ENCODE measurements around the gene TOR4A.
"Not testable (repeated sequence)": the region's sequence is repeated elsewhere in the genome, so short reads cannot be mapped to it uniquely, and the experiment has no call there.

Gene TOR4A

DNA sequence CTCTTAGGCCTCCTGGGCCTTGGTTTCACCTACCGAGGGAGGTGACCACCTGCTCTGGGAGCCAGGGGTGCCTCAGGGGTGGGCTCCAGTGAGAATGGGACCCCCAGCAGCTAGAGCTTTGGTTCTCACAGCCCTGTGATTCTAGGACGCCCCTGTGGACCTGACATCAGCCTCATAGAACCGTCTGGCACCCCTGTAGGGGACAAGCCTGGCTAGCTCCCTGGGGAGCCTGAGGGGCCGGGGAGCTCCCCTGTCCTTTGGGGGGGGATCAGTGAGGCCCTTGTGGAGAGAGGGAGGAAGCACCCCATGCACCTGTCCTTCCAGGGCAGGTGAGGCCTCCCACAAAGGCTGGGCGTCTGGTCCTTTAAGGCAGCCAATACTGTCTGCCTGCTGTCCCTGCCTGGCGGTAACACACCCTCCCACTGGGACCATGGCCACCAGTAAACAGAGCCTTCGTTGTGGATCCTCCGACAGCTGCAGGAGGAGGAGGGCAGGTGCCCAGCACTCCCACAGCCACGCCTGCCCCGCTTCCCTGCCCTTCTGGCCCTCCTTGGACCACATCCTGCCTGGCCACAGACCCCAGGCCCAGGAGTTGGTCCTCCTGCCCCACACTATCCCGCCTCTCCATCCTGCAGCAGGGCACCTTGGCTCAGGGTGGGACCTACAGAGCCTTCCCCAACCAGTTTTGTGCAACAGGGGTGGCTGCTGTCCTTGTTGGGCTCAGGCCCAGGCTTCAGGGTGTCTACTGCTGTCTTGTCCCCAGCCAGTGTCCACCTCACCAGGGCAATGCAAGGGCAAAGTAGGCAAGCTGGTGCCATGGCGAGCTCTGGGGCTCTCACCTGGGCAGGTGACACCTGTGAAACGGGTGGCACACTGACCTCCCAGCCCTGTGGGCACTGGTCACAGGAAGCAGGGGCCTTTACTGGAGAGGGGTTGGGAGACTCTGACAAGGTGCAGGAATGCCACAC is 39.5 kb upstream of the TOR4A start:
- DNase-seq (ENCODE audit: low read depth in 2 of 2), result no peak

- DNase-seq (ENCODE audit: low read depth in 2 of 2), result not testable (repeated sequence)
Measured at GRCh38 chr9:137239541-137240200, 37.9 kb upstream of the TOR4A start.

DNA sequence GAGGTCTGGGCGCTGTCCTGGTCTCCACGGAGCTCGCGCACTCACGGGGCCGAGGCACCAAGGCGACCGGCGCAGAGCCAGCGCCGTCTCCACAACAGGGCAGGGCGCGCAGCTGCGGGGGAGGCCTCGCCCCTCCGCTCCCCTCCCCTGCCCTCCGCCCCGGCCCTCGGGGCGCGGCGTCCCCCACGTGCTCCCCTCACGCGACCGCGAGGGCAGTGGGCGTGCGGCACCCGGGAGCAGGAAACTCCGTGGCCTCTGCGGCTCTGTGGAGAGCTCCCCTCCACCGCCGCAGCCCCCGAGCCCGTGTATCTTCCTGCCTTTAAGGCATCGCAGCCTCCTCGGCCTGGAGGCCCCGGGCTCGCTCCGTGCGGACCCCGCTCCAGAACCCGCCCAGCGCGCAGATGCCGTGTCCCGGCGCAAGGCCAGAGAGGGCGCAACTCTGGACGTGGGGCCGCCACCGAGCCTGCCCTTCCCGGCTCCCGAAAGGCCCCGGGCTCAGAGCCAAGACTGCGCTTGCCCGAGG is 37.1 kb upstream of the TOR4A start:
- no peak for DNase-seq (ENCODE audit: low read depth in 2 of 2)

GRCh38 chr9:137240841-137241489 is 36.6 kb upstream of the TOR4A start, which contains the start of gene TUBB4B:
Gene TUBB4B, plus strand, starts transcription at chr9:137241287. Its CDS starts 74 bp downstream, at chr9:137241361.
- peak; percentile 100 for DNase-seq (ENCODE audit: low read depth in 2 of 2)

GRCh38 chr9:137241490-137242268 is 35.8 kb upstream of the TOR4A start:
- no peak for DNase-seq (ENCODE audit: low read depth in 2 of 2)

DNA sequence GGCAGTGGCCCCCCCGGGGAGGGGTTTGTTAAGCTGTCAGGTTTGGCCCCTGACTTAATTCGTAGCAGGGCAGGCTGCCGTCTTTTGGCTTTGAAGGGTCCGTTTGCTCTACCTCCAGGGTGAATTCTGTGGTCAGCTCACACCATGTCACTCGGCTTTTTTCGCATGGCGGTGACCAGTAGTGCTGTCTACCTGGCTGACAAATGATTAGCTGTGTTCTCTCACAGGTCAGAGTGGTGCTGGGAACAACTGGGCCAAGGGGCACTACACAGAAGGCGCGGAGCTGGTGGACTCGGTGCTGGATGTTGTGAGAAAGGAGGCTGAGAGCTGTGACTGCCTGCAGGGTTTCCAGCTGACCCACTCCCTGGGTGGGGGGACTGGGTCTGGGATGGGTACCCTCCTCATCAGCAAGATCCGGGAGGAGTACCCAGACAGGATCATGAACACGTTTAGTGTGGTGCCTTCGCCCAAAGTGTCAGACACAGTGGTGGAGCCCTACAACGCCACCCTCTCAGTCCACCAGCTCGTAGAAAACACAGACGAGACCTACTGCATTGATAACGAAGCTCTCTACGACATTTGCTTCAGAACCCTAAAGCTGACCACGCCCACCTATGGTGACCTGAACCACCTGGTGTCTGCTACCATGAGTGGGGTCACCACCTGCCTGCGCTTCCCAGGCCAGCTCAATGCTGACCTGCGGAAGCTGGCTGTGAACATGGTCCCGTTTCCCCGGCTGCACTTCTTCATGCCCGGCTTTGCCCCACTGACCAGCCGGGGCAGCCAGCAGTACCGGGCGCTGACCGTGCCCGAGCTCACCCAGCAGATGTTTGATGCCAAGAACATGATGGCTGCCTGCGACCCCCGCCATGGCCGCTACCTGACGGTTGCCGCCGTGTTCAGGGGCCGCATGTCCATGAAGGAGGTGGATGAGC is 35.0 kb upstream of the TOR4A start:
- DNase-seq (ENCODE audit: low read depth in 2 of 2), result no peak

DNA sequence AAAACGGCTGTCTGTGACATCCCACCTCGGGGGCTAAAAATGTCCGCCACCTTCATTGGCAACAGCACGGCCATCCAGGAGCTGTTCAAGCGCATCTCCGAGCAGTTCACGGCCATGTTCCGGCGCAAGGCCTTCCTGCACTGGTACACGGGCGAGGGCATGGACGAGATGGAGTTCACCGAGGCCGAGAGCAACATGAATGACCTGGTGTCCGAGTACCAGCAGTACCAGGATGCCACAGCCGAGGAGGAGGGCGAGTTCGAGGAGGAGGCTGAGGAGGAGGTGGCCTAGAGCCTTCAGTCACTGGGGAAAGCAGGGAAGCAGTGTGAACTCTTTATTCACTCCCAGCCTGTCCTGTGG is 34.3 kb upstream of the TOR4A start:
- not testable (repeated sequence) for DNase-seq (ENCODE audit: low read depth in 2 of 2)

GRCh38 chr9:137243626-137244485 is 33.7 kb upstream of the TOR4A start:
- no peak for DNase-seq (ENCODE audit: low read depth in 2 of 2)

DNA sequence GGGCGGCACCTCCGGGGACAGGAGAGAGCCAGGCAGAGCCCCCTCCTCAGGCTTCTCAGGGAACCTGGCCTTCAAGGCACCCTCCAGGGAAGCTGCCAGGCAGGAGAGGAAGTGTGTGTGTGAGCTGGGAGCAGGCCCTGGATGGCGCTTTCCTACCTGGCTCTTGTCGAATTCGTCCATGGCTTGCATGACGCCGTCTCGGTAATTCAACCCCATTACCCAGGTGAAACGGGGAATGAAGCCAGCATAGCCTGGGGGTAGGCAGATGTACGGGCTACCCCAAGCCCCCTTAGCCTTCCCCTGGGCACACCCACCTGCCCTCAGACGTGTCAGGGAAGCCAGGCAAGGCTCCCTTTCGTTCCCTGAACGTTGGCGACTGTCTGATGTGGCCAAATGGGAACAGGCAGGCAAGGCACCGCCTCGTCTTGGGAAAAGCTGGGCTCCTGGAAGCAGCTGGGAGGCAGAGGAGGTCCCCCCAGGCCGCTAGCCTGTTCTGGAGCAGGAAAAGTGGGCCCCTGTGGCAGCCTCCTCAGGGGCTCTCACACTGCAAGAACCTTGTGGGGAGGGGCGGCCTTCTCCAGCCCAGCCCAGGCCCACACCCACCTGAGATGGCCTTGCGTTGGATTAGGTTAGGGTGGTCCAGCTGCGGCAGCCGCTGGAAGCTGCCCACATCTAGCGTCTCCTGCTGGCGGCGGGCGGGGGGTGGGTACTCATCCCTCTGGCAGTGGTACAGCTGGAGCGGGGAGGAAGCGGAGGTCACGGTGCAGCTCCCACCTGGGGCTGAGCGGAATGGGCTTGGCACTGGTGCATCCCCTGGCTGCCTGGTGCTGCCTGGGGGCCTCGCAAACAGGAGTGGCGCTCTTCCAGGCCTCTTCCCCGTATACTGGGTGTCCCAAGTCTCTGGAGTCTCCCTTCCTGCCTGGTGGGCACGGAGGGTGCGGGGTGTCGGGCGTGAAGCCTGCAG is 32.8 kb upstream of the TOR4A start:
- DNase-seq (ENCODE audit: low read depth in 2 of 2), result no peak

DNA sequence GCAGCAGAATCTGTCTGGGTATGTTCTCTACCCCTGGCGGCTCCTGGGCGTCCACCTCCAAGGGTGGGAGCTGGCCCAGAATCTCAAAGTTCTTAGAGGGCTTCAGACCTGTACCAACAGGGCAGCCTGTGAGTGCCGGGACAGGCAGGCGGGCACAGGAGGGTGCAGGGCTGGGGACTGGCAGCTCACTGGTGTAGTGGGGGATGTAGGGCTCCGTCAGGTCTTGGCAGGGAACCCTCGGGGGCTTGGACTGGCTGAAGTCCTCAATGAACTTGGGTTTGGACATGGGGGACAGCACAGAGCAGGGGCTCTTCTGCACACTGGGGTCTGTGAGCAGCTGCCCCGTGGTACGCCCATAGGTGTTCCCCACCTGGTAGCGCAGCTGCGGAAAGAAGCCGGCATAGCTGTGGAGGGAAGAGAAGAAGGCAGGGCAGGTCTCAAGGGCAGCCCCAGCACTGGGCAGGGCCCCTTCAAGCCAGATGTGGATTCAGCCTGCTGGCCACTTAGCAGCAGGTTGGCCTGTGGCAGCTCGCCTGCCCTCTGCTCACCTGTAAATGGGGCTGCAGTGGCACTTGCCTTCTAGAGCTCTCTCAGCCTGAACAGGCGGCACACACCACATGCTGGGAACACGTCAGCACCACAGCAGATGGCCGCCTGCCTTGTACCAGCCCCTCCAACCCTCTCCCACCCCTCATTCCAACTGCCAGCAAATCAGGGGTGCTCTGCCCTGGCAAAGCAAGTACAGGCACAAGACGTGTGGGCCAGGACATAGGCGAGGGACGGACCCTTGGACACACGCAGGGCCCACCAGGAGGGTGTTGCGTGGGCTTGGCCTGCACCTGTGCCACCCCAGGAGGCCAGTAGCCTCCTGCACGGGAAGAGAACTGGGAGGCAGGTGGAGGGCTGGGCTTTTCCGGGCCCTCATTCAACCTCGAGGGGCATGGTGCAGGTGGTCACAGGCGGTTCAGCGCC is 31.8 kb upstream of the TOR4A start:
- no peak for DNase-seq (ENCODE audit: low read depth in 2 of 2)

DNA sequence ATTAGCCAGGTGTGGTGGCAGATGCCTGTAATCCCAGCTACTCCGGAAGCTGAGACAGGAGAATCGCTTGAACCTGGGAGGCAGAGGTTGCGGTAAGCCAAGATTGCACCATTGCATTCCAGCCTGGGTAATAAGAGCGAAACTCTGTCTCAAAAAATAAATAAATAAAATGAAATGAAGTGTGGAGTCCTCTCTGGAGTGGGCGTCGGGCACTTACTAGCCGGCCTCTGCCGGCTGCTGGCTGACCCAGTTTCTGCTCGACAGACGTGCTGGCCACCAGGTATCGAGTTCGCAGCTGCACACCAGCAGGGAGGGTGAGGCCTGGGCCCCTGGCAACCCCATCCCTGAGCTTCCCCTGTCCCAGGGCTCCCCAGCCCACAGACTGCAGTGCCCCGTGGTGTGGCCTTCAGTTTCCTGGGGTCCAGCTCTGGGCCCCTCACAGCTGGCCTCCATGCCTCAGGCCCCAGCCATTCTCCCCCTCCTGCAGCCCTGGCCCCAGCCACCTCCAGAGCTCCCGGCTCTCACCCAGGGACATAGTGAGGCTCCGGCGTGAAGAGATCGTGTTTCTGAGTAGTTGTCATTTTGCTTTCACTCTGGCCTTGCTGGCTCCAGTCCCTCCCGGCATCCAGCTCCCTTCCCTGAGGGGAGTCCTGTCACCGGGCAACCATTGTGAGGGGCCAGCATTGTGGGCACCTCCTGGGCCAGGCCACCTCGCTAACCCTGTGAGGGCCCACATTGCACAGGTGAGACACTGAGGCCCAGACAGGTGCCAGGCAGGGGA is 30.2 kb upstream of the TOR4A start:
- no peak for DNase-seq (ENCODE audit: low read depth in 2 of 2)

GRCh38 chr9:137247916-137248175 is 29.7 kb upstream of the TOR4A start:
- no peak for DNase-seq (ENCODE audit: low read depth in 2 of 2)

GRCh38 chr9:137250329-137251193 is 27.0 kb upstream of the TOR4A start:
- no peak for DNase-seq (ENCODE audit: low read depth in 2 of 2)

DNA sequence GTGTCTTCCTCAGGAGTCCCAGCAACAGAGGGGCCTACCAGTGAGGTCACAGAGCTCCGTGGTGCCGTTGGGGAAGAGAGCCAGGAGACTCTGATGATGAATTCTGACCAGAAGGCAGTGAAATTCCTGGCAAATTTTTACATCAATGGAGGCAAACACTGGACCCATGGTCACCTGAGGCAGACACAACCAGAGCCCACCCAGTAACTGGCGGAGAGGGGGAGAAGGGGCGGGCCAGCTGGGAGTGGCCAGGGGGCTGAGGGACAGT is 26.4 kb upstream of the TOR4A start, which contains the start of gene STPG3:
TSS of gene STPG3 (plus strand) at position 93 of the 268 bp plus-strand sequence. CDS start at position 94, 1 bp downstream.
- DNase-seq (ENCODE audit: low read depth in 2 of 2), result no peak

- DNase-seq (ENCODE audit: low read depth in 2 of 2), result no peak
Measured at GRCh38 chr9:137251490-137252268, 25.8 kb upstream of the TOR4A start.

Measured in fibroblast of skin of left biceps (primary cell).